CD8-positive, alpha-beta memory T cell (primary cell): ENCODE measurements around the gene TMEM250. TPM values are rescaled to one million over a fixed set of nuclear protein-coding genes. Genes with fewer than 3 reads are reported as not detected.
A peak's percentile ranks its signal among the peaks of the same experiment; 100 is the strongest.

ENCODE experiments used
- CTCF ChIA-PET: fragments of 350-600 bp; sonication (Branson Sonifier 250); formaldehyde crosslinking; loops from one replicate; lab custom pipeline; 2021; ENCODE audit warnings: antibody characterized with exemption; lab: Charles Lee
- POLR2A ChIA-PET: fragments of 350-600 bp; sonication (Branson Sonifier 250); formaldehyde crosslinking; loops from one replicate; lab custom pipeline; 2021; ENCODE audit warnings: antibody characterized with exemption; lab: Charles Lee
- DNase-seq, 5 donors: peaks; one replicate each; pipeline versions ENCODE4 v3.0.0 to v3.0.0-alpha.2; 2020 to 2022; ENCODE audit warnings: mixed read lengths in 1 of 5
- H3K27ac ChIP-seq: one replicate; pipeline ENCODE4 v1.7.0; 2013; ENCODE audit warnings: low read depth, mild to moderate bottlenecking, low read length, moderate library complexity
- H3K27me3 ChIP-seq: 2 replicates; pipeline ENCODE4 v1.7.0; 2013; ENCODE audit warnings: low read length, mild to moderate bottlenecking; ENCODE audit not compliant: insufficient read depth, poor library complexity, severe bottlenecking
- H3K36me3 ChIP-seq: 2 replicates; pipeline ENCODE4 v1.7.0; 2013; ENCODE audit warnings: mild to moderate bottlenecking, low read length, moderate library complexity; ENCODE audit not compliant: insufficient read depth
- H3K4me1 ChIP-seq: 2 replicates; pipeline ENCODE4 v1.7.0; 2013; ENCODE audit warnings: mild to moderate bottlenecking, low read length, moderate library complexity; ENCODE audit not compliant: insufficient read depth
- H3K4me3 ChIP-seq: 2 replicates; pipeline ENCODE4 v1.7.0; 2013; ENCODE audit warnings: mild to moderate bottlenecking, low read length
- H3K9me3 ChIP-seq: 2 replicates; pipeline ENCODE4 v1.7.0; 2013; ENCODE audit warnings: mild to moderate bottlenecking, low read length
- H3K27ac Mint-ChIP-seq, 8 donors: one replicate each; pipeline ENCODE4 v1.8.0; 2020 to 2021; ENCODE audit warnings: mixed read lengths in 8 of 8, mild to moderate bottlenecking in 6 of 8, inconsistent platforms in 3 of 8, moderate library complexity in 3 of 8
- H3K27me3 Mint-ChIP-seq, 2 donors: one replicate each; pipeline ENCODE4 v1.8.0; 2020 to 2021; ENCODE audit warnings: mixed read lengths in 2 of 2, mild to moderate bottlenecking in 1 of 2, moderate library complexity in 1 of 2
- H3K36me3 Mint-ChIP-seq, 3 donors: one replicate each; pipeline ENCODE4 v1.8.0; 2020 to 2021; ENCODE audit warnings: mixed read lengths in 3 of 3, inconsistent platforms in 1 of 3, mild to moderate bottlenecking in 1 of 3
- H3K4me1 Mint-ChIP-seq, 3 donors: one replicate each; pipeline ENCODE4 v1.8.0; 2020 to 2021; ENCODE audit warnings: mixed read lengths in 3 of 3, inconsistent platforms in 1 of 3, mild to moderate bottlenecking in 1 of 3
- H3K4me3 Mint-ChIP-seq, 7 donors: one replicate each; pipeline ENCODE4 v1.8.0; 2020 to 2021; ENCODE audit warnings: mixed read lengths in 7 of 7, mild to moderate bottlenecking in 6 of 7, moderate library complexity in 4 of 7, inconsistent platforms in 2 of 7
- H3K9me3 Mint-ChIP-seq, 5 donors: one replicate each; pipeline ENCODE4 v1.8.0; 2020 to 2022; ENCODE audit warnings: mixed read lengths in 5 of 5, mild to moderate bottlenecking in 3 of 5, moderate library complexity in 2 of 5, inconsistent platforms in 1 of 5
- polyA plus RNA-seq: library from polyadenylated mRNA; unstranded; fragments of 300-500 nt; fragmentation: Illumina TruSeq; gene quantifications from one replicate; pipeline ENCODE4 v1.2.3, GENCODE V29; 2021
- total RNA-seq, 2 experiments: library from RNA; stranded (reverse); gene quantifications; one replicate each; pipeline ENCODE4 v1.2.3, GENCODE V29; 2021

The TMEM250 gene
- total and polyA plus RNA-seq, 3 experiments from 2014 or later = 46.4 to 74.9 (median 50.2) TPM

- no peaks in the 10 kb centered on the region for H3K27me3 ChIP-seq
- H3K4me3 Mint-ChIP-seq = peak overlapping the region in 4 of 7 donors; percentile 32 to 76 (median 40)
- CTCF ChIA-PET = interaction anchor here (6.0 kb wide), 1 partner anchor 29 kb away, joined by 81 read pairs; the partner anchor contains the start of gene TMEM250
Measured at GRCh38 chr9:136091582-136092352, 26.9 kb downstream of the TMEM250 start.

GRCh38 chr9:136090768-136091581, 27.7 kb downstream of the TMEM250 start:
- Mint-ChIP-seq H3K4me1 (peaks cover 14 to 45% (median 16%) of the 10 kb centered on the region in 3 donors), H3K9me3 (no peaks in the 10 kb centered on the region), H3K27me3 (no peaks in the 10 kb centered on the region), H3K27ac (peak overlapping the region in 2 of 8 donors; percentile 52 to 94), H3K4me3 (peak overlapping the region in 3 of 7 donors; percentile 32 to 76 (median 44)), H3K36me3 (peaks cover 0 to 2% (median 0%) of the 10 kb centered on the region in 3 donors)
- no peak for DNase-seq
- H3K36me3 ChIP-seq = no peaks in the 10 kb centered on the region
- no peaks in the 10 kb centered on the region for H3K27me3 ChIP-seq
- no peak overlapping the region for H3K4me3 ChIP-seq
- no peak overlapping the region for H3K27ac ChIP-seq
- H3K4me1 ChIP-seq = peaks cover 17% of the 10 kb centered on the region
- POLR2A ChIA-PET = interaction anchor here (0.6 kb wide), 1 partner anchor 19 kb away, joined by 3 read pairs; no protein-coding TSS in a partner anchor
- CTCF ChIA-PET = interaction anchor here (1.7 to 6.0 kb wide), 3 partner anchors 19 to 124 kb away, joined by 6 to 81 read pairs (median 8); partner anchors contain the start of gene TMEM250
- H3K9me3 ChIP-seq = no peaks in the 10 kb centered on the region

More at GRCh38 chr9:136091582-136092352, 26.9 kb downstream of the TMEM250 start:
- Histone ChIP-seq H3K36me3 (no peaks in the 10 kb centered on the region), H3K27ac (no peak overlapping the region), H3K4me1 (peaks cover 22% of the 10 kb centered on the region), H3K9me3 (no peaks in the 10 kb centered on the region), H3K4me3 (no peak overlapping the region)
- Mint-ChIP-seq H3K4me1 (peaks cover 14 to 47% (median 18%) of the 10 kb centered on the region in 3 donors), H3K9me3 (no peaks in the 10 kb centered on the region), H3K36me3 (peaks cover 0 to 2% (median 0%) of the 10 kb centered on the region in 3 donors), H3K27me3 (no peaks in the 10 kb centered on the region), H3K27ac (peak overlapping the region in 4 of 8 donors; percentile 52 to 94 (median 60))
- POLR2A ChIA-PET = interaction anchor here (0.6 kb wide), 1 partner anchor 1100 kb away, joined by 3 read pairs; no protein-coding TSS in a partner anchor
- no peak for DNase-seq

- H3K4me1 Mint-ChIP-seq = peaks cover 14 to 48% (median 14%) of the 10 kb centered on the region in 3 donors
- Histone ChIP-seq H3K4me1 (peaks cover 15% of the 10 kb centered on the region), H3K9me3 (no peaks in the 10 kb centered on the region)
Measured at GRCh38 chr9:136090056-136090735, 28.5 kb downstream of the TMEM250 start.

GRCh38 chr9:136089697-136090045, 29.0 kb downstream of the TMEM250 start:
- H3K27me3 Mint-ChIP-seq = no peaks in the 10 kb centered on the region
- H3K9me3 Mint-ChIP-seq = no peaks in the 10 kb centered on the region
- ChIA-PET CTCF (interaction anchor here (0.6 to 6.0 kb wide), 9 partner anchors 10 to 177 kb away, joined by 3 to 81 read pairs (median 3); partner anchors contain the start of gene TMEM250), POLR2A (interaction anchor here (0.5 to 1.1 kb wide), 4 partner anchors 28 to 185 kb away, joined by 3 to 5 read pairs (median 4); no protein-coding TSS in a partner anchor)
- no peaks in the 10 kb centered on the region for H3K27me3 ChIP-seq
- H3K27ac Mint-ChIP-seq = peak overlapping the region in 7 of 8 donors; percentile 3 to 71 (median 42)
- H3K4me3 ChIP-seq = no peak overlapping the region
- peaks cover 0 to 2% (median 0%) of the 10 kb centered on the region in 3 donors for H3K36me3 Mint-ChIP-seq
- peaks cover 15% of the 10 kb centered on the region for H3K4me1 ChIP-seq
- no peak for DNase-seq
- H3K27ac ChIP-seq = no peak overlapping the region
- no peaks in the 10 kb centered on the region for H3K9me3 ChIP-seq
- peak overlapping the region in 2 of 7 donors; percentile 39 to 46 for H3K4me3 Mint-ChIP-seq
- no peaks in the 10 kb centered on the region for H3K36me3 ChIP-seq
- H3K4me1 Mint-ChIP-seq = peaks cover 16 to 51% (median 16%) of the 10 kb centered on the region in 3 donors

More at GRCh38 chr9:136090056-136090735, 28.5 kb downstream of the TMEM250 start:
- ChIA-PET CTCF (interaction anchor here (0.9 to 6.0 kb wide), 7 partner anchors 10 to 177 kb away, joined by 3 to 81 read pairs (median 3); partner anchors contain the start of gene TMEM250), POLR2A (interaction anchor here (0.5 to 0.8 kb wide), 3 partner anchors 28 to 186 kb away, joined by 4 to 5 read pairs (median 4); no protein-coding TSS in a partner anchor)
- H3K27ac ChIP-seq = no peak overlapping the region
- H3K4me3 ChIP-seq = no peak overlapping the region
- peak overlapping the region in 1 of 7 donors; percentile 46 for H3K4me3 Mint-ChIP-seq
- peaks cover 0 to 2% (median 0%) of the 10 kb centered on the region in 3 donors for H3K36me3 Mint-ChIP-seq
- no peak for DNase-seq
- H3K27me3 ChIP-seq = no peaks in the 10 kb centered on the region
- no peaks in the 10 kb centered on the region for H3K9me3 Mint-ChIP-seq
- no peaks in the 10 kb centered on the region for H3K36me3 ChIP-seq
- peak overlapping the region in 7 of 8 donors; percentile 3 to 71 (median 35) for H3K27ac Mint-ChIP-seq
- H3K27me3 Mint-ChIP-seq = no peaks in the 10 kb centered on the region

GRCh38 chr9:136088939-136089696, 29.6 kb downstream of the TMEM250 start:
- Histone ChIP-seq H3K27me3 (no peaks in the 10 kb centered on the region), H3K27ac (no peak overlapping the region), H3K36me3 (no peaks in the 10 kb centered on the region), H3K4me3 (no peak overlapping the region), H3K9me3 (no peaks in the 10 kb centered on the region), H3K4me1 (peaks cover 15% of the 10 kb centered on the region)
- ChIA-PET CTCF (interaction anchor here (0.6 to 6.0 kb wide), 10 partner anchors 10 to 178 kb away, joined by 3 to 81 read pairs (median 3); partner anchors contain the start of gene TMEM250), POLR2A (interaction anchor here (0.5 to 1.1 kb wide), 2 partner anchors 32 to 185 kb away, joined by 3 to 5 read pairs; no protein-coding TSS in a partner anchor)
- Mint-ChIP-seq H3K4me1 (peaks cover 20 to 56% (median 21%) of the 10 kb centered on the region in 3 donors), H3K27me3 (no peaks in the 10 kb centered on the region), H3K36me3 (peaks cover 0 to 2% (median 0%) of the 10 kb centered on the region in 3 donors), H3K4me3 (peak overlapping the region in 2 of 7 donors; percentile 39 to 54), H3K9me3 (no peaks in the 10 kb centered on the region), H3K27ac (peak overlapping the region in 4 of 8 donors; percentile 3 to 70 (median 43))
- peak in 1 of 5 donors; percentile 42 for DNase-seq

GRCh38 chr9:136088481-136088938, 30.2 kb downstream of the TMEM250 start:
- Mint-ChIP-seq H3K4me1 (peaks cover 21 to 51% (median 22%) of the 10 kb centered on the region in 3 donors), H3K4me3 (peak overlapping the region in 1 of 7 donors; percentile 54), H3K36me3 (peaks cover 0 to 4% (median 0%) of the 10 kb centered on the region in 3 donors), H3K27me3 (no peaks in the 10 kb centered on the region), H3K9me3 (no peaks in the 10 kb centered on the region), H3K27ac (peak overlapping the region in 2 of 8 donors; percentile 36 to 70)
- no peaks in the 10 kb centered on the region for H3K36me3 ChIP-seq
- ChIA-PET CTCF (interaction anchor here (0.6 to 6.0 kb wide), 2 partner anchors 32 to 121 kb away, joined by 3 to 81 read pairs; partner anchors contain the start of gene TMEM250), POLR2A (interaction anchor here (1.1 kb wide), 1 partner anchor 32 kb away, joined by 3 read pairs; no protein-coding TSS in a partner anchor)
- peaks cover 8% of the 10 kb centered on the region for H3K4me1 ChIP-seq
- no peaks in the 10 kb centered on the region for H3K9me3 ChIP-seq
- H3K27ac ChIP-seq = no peak overlapping the region
- H3K27me3 ChIP-seq = no peaks in the 10 kb centered on the region
- peak in 1 of 5 donors; percentile 12 for DNase-seq
- H3K4me3 ChIP-seq = no peak overlapping the region
